GM10266 (cell line): ENCODE results near the gene KPNA3.

Experiments used
- DNase-seq: peaks from one replicate; pipeline ENCODE4 v3.0.0; 2012; ENCODE audit errors: extremely low spot score
- TF ChIP-seq, protein P1 (sequence below): IDR thresholded peaks from 2 replicates; pipeline ENCODE4 v1.5.1; 2012; ENCODE audit warnings: mild to moderate bottlenecking, low read depth; ENCODE audit not compliant: control insufficient read depth, insufficient read depth; ENCODE audit errors: missing control alignments

KPNA3 gene

DNA sequence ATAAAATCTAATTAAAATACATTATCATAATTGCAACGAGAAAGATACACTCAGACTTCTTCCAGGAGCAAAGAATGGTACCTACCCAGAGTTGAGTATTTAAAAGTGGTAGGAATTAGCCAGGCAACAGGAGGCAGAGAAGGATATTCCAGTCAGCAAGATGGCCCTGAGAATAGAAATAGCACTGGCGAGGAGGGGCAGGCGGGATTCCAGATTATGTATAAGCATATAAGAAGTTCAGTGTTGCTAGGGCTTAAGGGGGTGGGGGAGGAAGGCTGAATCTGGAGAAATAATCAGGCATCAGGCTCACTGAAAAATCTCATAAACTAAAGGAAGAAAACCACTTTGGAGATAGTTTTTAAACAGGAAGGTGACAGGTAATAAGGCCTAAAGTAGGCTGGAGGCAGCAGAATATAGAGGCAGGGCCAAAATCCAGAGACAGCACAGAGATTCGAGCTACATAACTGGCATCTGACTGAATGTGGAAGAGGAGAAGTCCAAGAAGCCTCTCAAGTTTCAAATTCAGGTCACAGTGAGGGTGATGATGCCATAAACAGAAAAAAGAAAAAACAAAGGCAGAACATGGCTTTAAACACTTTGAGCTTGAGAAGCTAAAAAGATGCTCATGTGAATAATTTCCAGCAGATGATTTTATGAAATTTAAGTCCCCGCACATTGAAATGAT lies 7.5 kb downstream of the KPNA3 start:
- TF ChIP-seq, protein P1, sequence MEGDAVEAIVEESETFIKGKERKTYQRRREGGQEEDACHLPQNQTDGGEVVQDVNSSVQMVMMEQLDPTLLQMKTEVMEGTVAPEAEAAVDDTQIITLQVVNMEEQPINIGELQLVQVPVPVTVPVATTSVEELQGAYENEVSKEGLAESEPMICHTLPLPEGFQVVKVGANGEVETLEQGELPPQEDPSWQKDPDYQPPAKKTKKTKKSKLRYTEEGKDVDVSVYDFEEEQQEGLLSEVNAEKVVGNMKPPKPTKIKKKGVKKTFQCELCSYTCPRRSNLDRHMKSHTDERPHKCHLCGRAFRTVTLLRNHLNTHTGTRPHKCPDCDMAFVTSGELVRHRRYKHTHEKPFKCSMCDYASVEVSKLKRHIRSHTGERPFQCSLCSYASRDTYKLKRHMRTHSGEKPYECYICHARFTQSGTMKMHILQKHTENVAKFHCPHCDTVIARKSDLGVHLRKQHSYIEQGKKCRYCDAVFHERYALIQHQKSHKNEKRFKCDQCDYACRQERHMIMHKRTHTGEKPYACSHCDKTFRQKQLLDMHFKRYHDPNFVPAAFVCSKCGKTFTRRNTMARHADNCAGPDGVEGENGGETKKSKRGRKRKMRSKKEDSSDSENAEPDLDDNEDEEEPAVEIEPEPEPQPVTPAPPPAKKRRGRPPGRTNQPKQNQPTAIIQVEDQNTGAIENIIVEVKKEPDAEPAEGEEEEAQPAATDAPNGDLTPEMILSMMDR = no peak
- no peak for DNase-seq

DNA sequence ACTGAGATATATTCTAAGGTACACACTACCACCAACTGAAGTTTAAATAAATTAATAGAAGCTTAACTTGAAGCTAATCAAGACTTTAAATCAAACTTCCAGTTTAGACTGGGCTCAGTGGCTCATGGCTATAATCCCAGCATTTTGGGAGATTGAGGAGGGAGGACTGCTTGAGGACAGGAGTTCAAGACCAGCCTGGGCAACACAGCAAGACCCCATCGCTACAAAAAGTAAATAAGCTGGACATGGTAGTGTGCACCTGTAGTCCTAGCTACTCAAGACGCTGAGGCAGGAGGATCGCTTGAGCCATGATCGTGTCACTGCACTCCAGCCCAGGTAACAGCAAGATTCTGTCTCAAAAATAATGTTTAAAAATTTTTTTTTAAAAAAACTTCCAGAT lies 8.6 kb downstream of the KPNA3 start:
- no peak for DNase-seq
- TF ChIP-seq, protein P1 = no peak

DNA sequence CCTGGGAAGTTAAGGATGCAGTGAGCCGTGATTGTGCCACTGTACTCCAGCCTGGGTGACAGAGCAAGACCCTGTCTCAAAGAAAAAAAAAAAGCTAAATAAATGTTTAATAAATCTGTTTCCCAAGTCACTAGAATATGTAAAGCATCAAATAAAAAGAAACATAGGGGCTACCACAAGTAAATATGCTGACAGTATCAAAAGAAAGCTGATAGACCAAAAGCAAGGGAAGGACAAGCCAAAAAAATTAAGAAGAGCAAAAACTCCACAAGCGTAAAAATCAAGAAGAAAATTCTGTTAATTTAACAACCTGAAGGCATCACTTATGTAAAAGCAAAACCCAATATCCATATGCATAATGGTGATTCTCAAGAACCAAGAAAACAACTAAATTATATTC lies 9.7 kb downstream of the KPNA3 start:
- TF ChIP-seq, protein P1 = no peak
- no peak for DNase-seq

DNA sequence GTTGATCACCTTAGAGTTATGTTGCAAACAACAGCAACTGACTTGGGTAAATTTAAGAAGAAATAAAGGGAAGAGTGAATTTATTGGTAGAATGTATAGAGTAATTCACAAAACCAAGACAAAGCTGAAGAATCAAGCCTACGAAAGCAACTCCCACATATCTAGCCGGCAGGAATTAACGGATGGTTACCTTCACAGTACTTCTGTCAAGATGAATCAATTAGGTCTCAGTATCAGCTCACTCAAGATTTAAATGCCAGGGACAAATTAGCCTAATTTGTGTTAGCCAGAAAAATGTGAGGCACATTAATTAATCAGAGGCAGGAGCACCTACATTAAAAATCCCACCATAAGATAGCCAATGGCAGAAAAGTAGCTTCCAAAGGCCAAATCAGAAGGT lies 10.7 kb downstream of the KPNA3 start:
- no peak for DNase-seq
- TF ChIP-seq, protein P1 = no peak

DNA sequence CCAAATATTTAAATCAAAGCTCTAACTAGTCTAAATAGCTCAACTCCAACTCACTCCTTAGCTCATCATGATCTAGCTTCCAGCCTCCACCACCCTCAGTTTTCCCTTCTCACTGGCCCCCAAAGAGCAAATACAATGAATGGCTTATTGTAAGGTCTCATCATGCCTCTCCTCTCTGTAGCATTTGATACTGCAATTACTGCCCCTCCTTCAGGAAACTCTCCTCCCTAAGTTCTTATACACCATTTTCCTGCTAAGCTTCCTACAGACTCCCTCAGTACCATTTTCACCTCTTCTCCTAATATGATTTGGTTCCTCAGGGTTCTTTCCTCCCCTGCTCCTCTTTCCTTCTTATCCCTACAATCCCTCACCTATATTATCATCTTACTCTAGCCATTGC lies 12.8 kb downstream of the KPNA3 start:
- TF ChIP-seq, protein P1 = no peak
- no peak for DNase-seq

DNA sequence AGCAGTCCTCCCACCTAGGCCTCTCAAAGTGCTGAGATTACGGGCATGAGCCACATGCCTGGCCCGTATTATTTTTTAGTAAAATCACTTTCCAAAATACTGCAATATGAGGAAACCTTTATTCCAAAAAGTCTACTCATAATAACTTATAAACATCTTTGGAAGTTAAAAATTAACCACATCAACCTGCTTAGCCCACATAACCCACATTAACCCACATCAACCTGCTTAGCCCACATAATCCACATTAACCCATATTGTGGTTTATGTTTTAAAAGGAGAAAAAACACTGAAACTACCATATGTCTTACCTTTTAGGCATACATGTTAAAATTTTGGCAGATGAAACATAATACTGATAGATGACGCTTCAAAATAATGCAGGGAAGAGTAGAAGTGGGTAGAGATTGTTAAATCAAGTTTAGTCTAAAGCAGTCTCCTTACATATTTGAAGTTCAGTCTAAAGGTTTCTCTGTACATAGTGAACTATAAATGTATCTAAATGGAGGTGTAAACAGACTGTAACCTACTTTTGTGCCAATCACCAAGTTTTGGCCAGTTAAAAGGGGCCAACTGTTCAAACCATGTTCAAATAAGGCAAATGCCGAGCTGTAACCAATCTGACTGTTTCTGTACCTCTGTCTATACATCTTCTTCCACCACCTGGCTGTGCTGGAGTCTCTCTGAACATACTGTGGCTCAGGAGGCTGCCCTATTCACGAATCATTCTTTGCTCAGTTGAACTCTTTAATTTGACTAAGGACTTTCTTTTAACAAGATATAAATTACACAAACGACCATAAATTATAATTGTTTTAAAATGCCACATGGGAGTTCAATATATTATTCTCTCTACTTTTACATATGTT lies 14.5 kb downstream of the KPNA3 start:
- TF ChIP-seq, protein P1 = no peak
- DNase-seq = no peak

DNA sequence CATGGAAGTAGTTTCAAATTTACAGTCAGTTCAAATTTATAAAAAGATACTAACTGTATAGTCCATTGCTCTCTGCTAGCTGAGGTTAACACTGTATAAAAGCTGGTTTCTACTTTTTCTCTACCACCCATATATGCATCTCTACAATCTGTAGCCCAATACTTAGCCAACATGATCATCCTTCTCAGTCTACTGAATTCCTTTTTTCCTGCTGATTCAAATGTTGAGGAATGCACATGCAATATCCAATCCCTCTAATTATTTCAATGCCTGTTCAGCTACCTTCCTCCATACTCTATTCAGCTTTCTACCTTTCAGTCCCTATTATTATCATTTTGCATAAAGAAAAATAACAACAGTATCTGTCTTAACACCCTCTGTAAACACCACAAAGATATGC lies 15.6 kb downstream of the KPNA3 start:
- TF ChIP-seq, protein P1 = no peak
- DNase-seq = no peak
